PC-9 (cell line): ENCODE data around the gene GNAO1.

Source experiments
- EZH2 ChIP-seq: fragments of 200-600 bp; sonication (generic); IDR thresholded peaks from 2 replicates; pipeline ENCODE4 v1.8.0; 2017; ENCODE audit warnings: antibody characterized with exemption, low read depth
- TF ChIP-seq, protein P1 (sequence below): fragments of 200-600 bp; sonication (generic); conservative IDR thresholded peaks from 2 replicates; pipeline ENCODE4 v1.6.1; 2017; ENCODE audit warnings: mixed run types, antibody characterized with exemption, mild to moderate bottlenecking, moderate library complexity

DNA sequence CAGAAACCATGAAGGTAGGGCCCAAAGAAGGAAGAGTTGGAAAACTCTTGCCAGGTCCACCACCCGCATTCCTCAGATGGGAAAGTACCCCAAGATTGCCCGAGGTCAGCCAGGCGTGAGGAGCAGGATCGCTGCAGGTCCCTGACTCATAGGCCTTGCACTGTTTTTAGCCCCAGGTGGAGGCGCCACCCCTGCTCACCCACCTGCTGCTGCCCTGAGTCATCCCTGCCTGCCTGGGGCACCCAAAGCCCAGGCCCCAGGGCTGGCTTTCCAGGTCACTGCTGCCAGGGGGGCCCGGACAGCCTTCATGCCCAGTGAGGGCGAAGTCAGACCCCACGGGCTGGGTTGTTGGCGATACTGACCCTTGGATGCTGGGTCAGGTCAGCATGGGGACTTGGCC is 133.1 kb downstream of the GNAO1 start:
- TF ChIP-seq, protein P1, sequence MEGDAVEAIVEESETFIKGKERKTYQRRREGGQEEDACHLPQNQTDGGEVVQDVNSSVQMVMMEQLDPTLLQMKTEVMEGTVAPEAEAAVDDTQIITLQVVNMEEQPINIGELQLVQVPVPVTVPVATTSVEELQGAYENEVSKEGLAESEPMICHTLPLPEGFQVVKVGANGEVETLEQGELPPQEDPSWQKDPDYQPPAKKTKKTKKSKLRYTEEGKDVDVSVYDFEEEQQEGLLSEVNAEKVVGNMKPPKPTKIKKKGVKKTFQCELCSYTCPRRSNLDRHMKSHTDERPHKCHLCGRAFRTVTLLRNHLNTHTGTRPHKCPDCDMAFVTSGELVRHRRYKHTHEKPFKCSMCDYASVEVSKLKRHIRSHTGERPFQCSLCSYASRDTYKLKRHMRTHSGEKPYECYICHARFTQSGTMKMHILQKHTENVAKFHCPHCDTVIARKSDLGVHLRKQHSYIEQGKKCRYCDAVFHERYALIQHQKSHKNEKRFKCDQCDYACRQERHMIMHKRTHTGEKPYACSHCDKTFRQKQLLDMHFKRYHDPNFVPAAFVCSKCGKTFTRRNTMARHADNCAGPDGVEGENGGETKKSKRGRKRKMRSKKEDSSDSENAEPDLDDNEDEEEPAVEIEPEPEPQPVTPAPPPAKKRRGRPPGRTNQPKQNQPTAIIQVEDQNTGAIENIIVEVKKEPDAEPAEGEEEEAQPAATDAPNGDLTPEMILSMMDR: no peak
- TF ChIP-seq EZH2: no peak
